ENCODE measurements around the gene HTR2C.

HTR2C gene

DNA sequence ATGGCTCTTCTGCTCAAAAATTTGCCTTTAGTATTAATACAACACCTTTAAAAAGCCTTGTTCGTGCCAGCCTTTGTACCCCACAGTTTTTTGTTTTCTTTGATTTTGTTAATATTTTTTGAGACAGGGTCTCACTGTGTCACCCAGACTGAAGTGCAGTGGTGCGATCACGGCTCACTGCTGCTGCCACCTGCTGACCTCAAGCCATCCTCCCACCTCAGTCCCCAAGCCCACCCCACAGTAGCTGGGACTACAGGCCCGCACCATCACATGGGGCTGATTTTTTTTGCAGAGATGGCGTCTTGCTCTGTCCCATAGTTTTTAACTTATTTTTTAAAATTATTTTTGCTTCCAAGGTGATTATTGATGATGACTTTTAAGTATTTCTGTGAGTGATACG, 134.0 kb downstream of the HTR2C start:
- no peaks in the 10 kb centered on the region for H3K27me3 ChIP-seq
- TF ChIP-seq, protein P1, sequence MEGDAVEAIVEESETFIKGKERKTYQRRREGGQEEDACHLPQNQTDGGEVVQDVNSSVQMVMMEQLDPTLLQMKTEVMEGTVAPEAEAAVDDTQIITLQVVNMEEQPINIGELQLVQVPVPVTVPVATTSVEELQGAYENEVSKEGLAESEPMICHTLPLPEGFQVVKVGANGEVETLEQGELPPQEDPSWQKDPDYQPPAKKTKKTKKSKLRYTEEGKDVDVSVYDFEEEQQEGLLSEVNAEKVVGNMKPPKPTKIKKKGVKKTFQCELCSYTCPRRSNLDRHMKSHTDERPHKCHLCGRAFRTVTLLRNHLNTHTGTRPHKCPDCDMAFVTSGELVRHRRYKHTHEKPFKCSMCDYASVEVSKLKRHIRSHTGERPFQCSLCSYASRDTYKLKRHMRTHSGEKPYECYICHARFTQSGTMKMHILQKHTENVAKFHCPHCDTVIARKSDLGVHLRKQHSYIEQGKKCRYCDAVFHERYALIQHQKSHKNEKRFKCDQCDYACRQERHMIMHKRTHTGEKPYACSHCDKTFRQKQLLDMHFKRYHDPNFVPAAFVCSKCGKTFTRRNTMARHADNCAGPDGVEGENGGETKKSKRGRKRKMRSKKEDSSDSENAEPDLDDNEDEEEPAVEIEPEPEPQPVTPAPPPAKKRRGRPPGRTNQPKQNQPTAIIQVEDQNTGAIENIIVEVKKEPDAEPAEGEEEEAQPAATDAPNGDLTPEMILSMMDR (IDR thresholded peaks at IDR 0.05) = no peak
- no peak for DNase-seq
- no peaks in the 10 kb centered on the region for H3K36me3 ChIP-seq
- intact Hi-C loops (cut with DNase I; ENCODE audit: low total_unique reads) = no loop called here
- no peaks in the 10 kb centered on the region for H3K4me1 ChIP-seq
- H3K4me3 ChIP-seq = no peak overlapping the region
- H3K9me3 ChIP-seq = no peaks in the 10 kb centered on the region
- no peak overlapping the region for H3K27ac ChIP-seq

DNA sequence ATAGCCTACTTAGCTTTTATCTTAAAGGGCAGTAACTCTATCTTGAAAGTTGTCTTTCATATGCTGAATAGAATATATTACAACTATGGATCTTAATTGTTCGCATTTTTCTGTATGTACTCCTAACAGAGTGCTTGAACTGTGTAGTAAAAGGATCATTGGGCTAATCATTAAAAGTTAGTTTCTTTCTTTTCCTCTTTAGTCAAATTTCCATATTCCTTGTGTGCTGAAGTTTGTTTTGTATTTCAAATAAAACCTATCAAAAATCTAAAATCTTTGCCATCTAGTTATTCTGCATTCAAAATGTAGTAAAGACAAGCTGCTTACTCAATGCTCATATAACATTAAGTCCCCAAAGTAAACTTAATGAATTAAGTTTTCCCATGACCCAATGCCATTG, 182.7 kb downstream of the HTR2C start:
- Histone ChIP-seq H3K9me3 (peaks cover 0 to 14% (median 8%) of the 10 kb centered on the region in 3 donors), H3K27ac (no peak overlapping the region), H3K36me3 (no peaks in the 10 kb centered on the region), H3K27me3 (no peaks in the 10 kb centered on the region), H3K4me1 (no peaks in the 10 kb centered on the region), H3K4me3 (no peak overlapping the region)
- TF ChIP-seq, protein P1 (IDR thresholded peaks at IDR 0.05) = no peak
- DNase-seq = no peak
- intact Hi-C loops (cut with DNase I; ENCODE audit: low total_unique reads) = no loop called here

DNA sequence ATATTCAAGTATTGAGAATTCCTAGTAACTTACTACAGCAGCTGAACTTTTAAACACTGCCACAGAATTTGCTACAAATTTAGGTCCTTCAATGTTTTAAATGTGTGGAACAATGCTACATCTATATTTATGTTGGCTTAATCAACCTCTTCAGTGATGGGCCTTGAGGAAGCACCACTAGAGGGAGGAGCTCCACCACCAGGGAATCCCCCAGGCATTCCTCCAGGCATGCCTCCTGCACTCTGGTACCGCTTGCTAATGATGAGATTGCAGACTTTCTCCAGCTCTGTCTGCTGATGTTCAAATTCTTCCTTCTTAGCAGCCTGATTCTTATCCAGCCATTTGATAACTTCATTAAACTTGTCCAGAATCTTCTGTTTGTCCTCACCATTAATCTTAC, 190.8 kb downstream of the HTR2C start:
- DNase-seq = no peak
- H3K9me3 ChIP-seq = peaks cover 0 to 7% (median under 1%) of the 10 kb centered on the region in 3 donors
- H3K4me1 ChIP-seq = no peaks in the 10 kb centered on the region
- no peak overlapping the region for H3K4me3 ChIP-seq
- no peaks in the 10 kb centered on the region for H3K27me3 ChIP-seq
- TF ChIP-seq, protein P1 (IDR thresholded peaks at IDR 0.05) = no peak
- no peak overlapping the region for H3K27ac ChIP-seq
- H3K36me3 ChIP-seq = no peaks in the 10 kb centered on the region
- intact Hi-C loops (cut with DNase I; ENCODE audit: low total_unique reads) = no loop called here

DNA sequence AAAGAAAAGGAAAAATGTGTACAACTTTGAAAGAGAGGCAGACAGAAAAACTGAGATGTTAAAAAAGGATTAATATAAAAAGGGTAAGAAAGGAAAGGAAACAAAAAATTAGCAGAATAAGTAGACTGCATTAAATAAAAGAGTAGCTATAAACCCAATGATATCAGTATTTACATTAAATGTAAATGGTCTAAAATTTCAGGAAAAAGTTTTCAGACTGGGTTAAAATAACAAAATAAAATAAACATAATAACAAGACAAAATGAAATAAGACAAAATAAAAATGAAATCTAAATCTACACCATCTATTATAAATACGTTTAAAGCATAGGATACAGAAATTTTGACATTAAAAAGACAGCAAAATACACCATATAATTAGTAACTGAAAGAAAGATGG, 199.0 kb downstream of the HTR2C start:
- intact Hi-C loops (cut with DNase I; ENCODE audit: low total_unique reads) = no loop called here
- peaks cover 0 to 3% (median 0%) of the 10 kb centered on the region in 3 donors for H3K9me3 ChIP-seq
- H3K27ac ChIP-seq = no peak overlapping the region
- H3K4me3 ChIP-seq = no peak overlapping the region
- TF ChIP-seq, protein P1 (IDR thresholded peaks at IDR 0.05) = no peak
- DNase-seq = no peak
- H3K36me3 ChIP-seq = no peaks in the 10 kb centered on the region
- no peaks in the 10 kb centered on the region for H3K4me1 ChIP-seq
- no peaks in the 10 kb centered on the region for H3K27me3 ChIP-seq

DNA sequence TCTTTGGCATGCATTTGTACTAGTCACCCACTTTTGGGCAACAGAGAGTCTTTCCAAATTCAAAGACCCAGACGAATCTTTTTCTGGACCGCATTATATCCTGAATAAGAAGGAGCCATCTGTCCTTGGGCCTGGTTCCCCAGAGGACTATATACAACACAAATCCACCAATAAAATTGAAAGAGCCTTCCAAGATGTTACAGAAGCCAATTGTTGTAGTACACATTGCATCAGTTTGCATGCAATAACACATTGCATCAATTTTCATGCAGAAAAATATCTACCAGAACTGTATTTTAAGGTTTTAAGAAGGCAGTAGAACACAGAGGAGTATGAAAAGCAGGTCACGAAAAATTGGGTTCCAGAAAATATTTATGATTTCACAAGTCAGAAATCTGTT, 203.2 kb downstream of the HTR2C start:
- H3K4me3 ChIP-seq = no peak overlapping the region
- intact Hi-C loops (cut with DNase I; ENCODE audit: low total_unique reads) = no loop called here
- H3K4me1 ChIP-seq = no peaks in the 10 kb centered on the region
- TF ChIP-seq, protein P1 (IDR thresholded peaks at IDR 0.05) = no peak
- H3K27ac ChIP-seq = no peak overlapping the region
- no peak for DNase-seq
- H3K9me3 ChIP-seq = peaks cover 0 to 3% (median 0%) of the 10 kb centered on the region in 3 donors
- no peaks in the 10 kb centered on the region for H3K27me3 ChIP-seq
- H3K36me3 ChIP-seq = no peaks in the 10 kb centered on the region

DNA sequence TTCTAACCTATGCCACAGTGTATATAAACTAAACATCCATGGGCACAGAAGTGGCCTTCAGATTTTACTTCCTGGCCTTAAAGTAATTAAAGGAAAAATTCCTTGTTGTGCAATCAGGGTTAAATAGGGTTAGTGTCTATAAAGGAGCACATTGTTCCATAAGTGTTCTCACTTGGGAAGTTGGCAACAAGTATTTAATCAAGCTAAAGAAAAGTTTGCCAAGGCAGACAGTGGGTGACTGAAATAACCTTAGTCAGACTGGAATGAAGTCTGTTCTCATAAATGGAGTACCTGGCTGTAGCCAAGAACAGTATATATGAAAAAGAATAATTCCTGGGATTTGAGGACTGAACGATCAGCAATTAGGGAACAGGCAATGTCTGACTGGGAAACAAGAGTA, 213.6 kb downstream of the HTR2C start:
- Histone ChIP-seq H3K27ac (no peak overlapping the region), H3K4me1 (no peaks in the 10 kb centered on the region), H3K4me3 (no peak overlapping the region), H3K27me3 (no peaks in the 10 kb centered on the region), H3K9me3 (peaks cover 0 to 5% (median 0%) of the 10 kb centered on the region in 3 donors), H3K36me3 (no peaks in the 10 kb centered on the region)
- no peak for DNase-seq
- intact Hi-C loops (cut with DNase I; ENCODE audit: low total_unique reads) = no loop called here
- TF ChIP-seq, protein P1 (IDR thresholded peaks at IDR 0.05) = no peak

Measured in tibial artery (tissue), 4 donors.